Ishikawa (cell line): ENCODE measurements around the gene CBLC.

Experiments
- CEBPB ChIP-seq: IDR thresholded peaks from 2 replicates; pipeline ENCODE4 v1.6.1; 2012
- CREB1 ChIP-seq: IDR thresholded peaks from 2 replicates; pipeline ENCODE4 v1.6.1; 2012; ENCODE audit warnings: low read depth
- EGR1 ChIP-seq: IDR thresholded peaks from 2 replicates; pipeline ENCODE4 v1.6.1; 2012
- EP300 ChIP-seq: IDR thresholded peaks from 2 replicates; pipeline ENCODE4 v1.6.1; 2012; ENCODE audit warnings: borderline replicate concordance
- FOXM1 ChIP-seq: IDR thresholded peaks from 2 replicates; pipeline ENCODE4 v1.6.1; 2012; ENCODE audit warnings: low read depth, borderline replicate concordance
- MAX ChIP-seq: IDR thresholded peaks from 2 replicates; pipeline ENCODE4 v1.6.1; 2012
- NFIC ChIP-seq: IDR thresholded peaks from 2 replicates; pipeline ENCODE4 v1.6.1; 2012
- RAD21 ChIP-seq: IDR thresholded peaks from 2 replicates; pipeline ENCODE4 v1.6.1; 2012; ENCODE audit warnings: low read depth
- REST ChIP-seq: IDR thresholded peaks from 2 replicates; pipeline ENCODE4 v1.6.1; 2012; ENCODE audit warnings: low read depth, mild to moderate bottlenecking
- TAF1 ChIP-seq: IDR thresholded peaks from 2 replicates; pipeline ENCODE4 v1.6.1; 2012; ENCODE audit warnings: low read depth, mild to moderate bottlenecking
- TCF12 ChIP-seq: IDR thresholded peaks from 2 replicates; pipeline ENCODE4 v1.6.1; 2012; ENCODE audit warnings: low read depth
- TEAD4 ChIP-seq: IDR thresholded peaks from 2 replicates; pipeline ENCODE4 v1.6.1; 2012
- USF1 ChIP-seq: IDR thresholded peaks from 2 replicates; pipeline ENCODE4 v1.6.1; 2012
- YY1 ChIP-seq: IDR thresholded peaks from 2 replicates; pipeline ENCODE4 v1.6.1; 2012; ENCODE audit warnings: low read depth
- ZBTB7A ChIP-seq: IDR thresholded peaks from 2 replicates; pipeline ENCODE4 v1.6.1; 2012; ENCODE audit warnings: low read depth

Gene CBLC

GRCh38 chr19:44813070-44813840 lies 35.6 kb downstream of the CBLC start:
- TF ChIP-seq REST (no peak), EGR1 (no peak), TCF12 (no peak), MAX (no peak), EP300 (no peak), YY1 (no peak), TEAD4 (no peak), CEBPB (no peak), NFIC (no peak)

GRCh38 chr19:44813841-44814470 lies 36.3 kb downstream of the CBLC start:
- TF ChIP-seq CREB1 (no peak), TEAD4 (no peak), FOXM1 (no peak), REST (no peak)

GRCh38 chr19:44814517-44814916 lies 36.8 kb downstream of the CBLC start:
- TF ChIP-seq EP300 (no peak), USF1 (no peak), CREB1 (no peak), MAX (no peak), CEBPB (no peak), ZBTB7A (no peak), TEAD4 (no peak), REST (no peak), RAD21 (no peak), YY1 (no peak), FOXM1 (no peak), NFIC (no peak), TAF1 (no peak), TCF12 (no peak), EGR1 (no peak)

GRCh38 chr19:44816301-44816700 lies 38.6 kb downstream of the CBLC start:
- TF ChIP-seq CREB1 (no peak), RAD21 (no peak), USF1 (no peak), TCF12 (no peak), NFIC (no peak), EGR1 (no peak), ZBTB7A (no peak)
